Measurements from ENCODE around the gene PRH1. TPM values are rescaled to one million over a fixed set of nuclear protein-coding genes. Genes with fewer than 3 reads are reported as not detected.

The PRH1 gene
- 34.7 TPM for total RNA-seq

GRCh38 chr12:10884086-10884725, at the start of gene PRH1:
Gene PRH1 (minus strand): TSS chr12:10884255. CDS start chr12:10884217, 38 bp downstream.
- no peak for DNase-seq (ENCODE audit: low read depth in 2 of 3, low spot score in 2 of 3)

GRCh38 chr12:10928746-10929286, 44.8 kb upstream of the PRH1 start, which contains the start of gene PRH2:
Gene PRH2 (plus strand): TSS chr12:10929236. CDS start chr12:10929274, 38 bp downstream.
- no peak for DNase-seq (ENCODE audit: low read depth in 2 of 3, low spot score in 2 of 3)

GRCh38 chr12:10926269-10926668, 42.2 kb upstream of the PRH1 start:
- DNase-seq (ENCODE audit: low read depth in 2 of 3, low spot score in 2 of 3), result no peak

GRCh38 chr12:10919809-10920208, 35.8 kb upstream of the PRH1 start:
- DNase-seq (ENCODE audit: low read depth in 2 of 3, low spot score in 2 of 3), result no peak

- DNase-seq (ENCODE audit: low read depth in 2 of 3, low spot score in 2 of 3), result no peak
These were observed 26.3 kb upstream of the PRH1 start for GRCh38 chr12:10910380-10910779.

- DNase-seq (ENCODE audit: low read depth in 2 of 3, low spot score in 2 of 3), result no peak
These were observed 25.4 kb upstream of the PRH1 start, which contains the start of gene TAS2R13 for GRCh38 chr12:10909462-10909861. Gene TAS2R13 (minus strand): TSS chr12:10909562. CDS start chr12:10909298, 264 bp downstream.

GRCh38 chr12:10904686-10905085, 20.6 kb upstream of the PRH1 start:
- DNase-seq (ENCODE audit: low read depth in 2 of 3, low spot score in 2 of 3), result no peak

GRCh38 chr12:10901427-10901826, 17.4 kb upstream of the PRH1 start:
- DNase-seq (ENCODE audit: low read depth in 2 of 3, low spot score in 2 of 3), result no peak

GRCh38 chr12:10900972-10901371, 16.9 kb upstream of the PRH1 start:
- no peak for DNase-seq (ENCODE audit: low read depth in 2 of 3, low spot score in 2 of 3)

GRCh38 chr12:10900530-10900929, 16.5 kb upstream of the PRH1 start:
- DNase-seq (ENCODE audit: low read depth in 2 of 3, low spot score in 2 of 3), result no peak

- DNase-seq (ENCODE audit: low read depth in 2 of 3, low spot score in 2 of 3), result no peak
These were observed 12.8 kb upstream of the PRH1 start for GRCh38 chr12:10896854-10897253.

GRCh38 chr12:10891937-10892336, 7.9 kb upstream of the PRH1 start:
- no peak for DNase-seq (ENCODE audit: low read depth in 2 of 3, low spot score in 2 of 3)

GRCh38 chr12:10889226-10889625, 5.2 kb upstream of the PRH1 start:
- DNase-seq (ENCODE audit: low read depth in 2 of 3, low spot score in 2 of 3), result no peak

- no peak for DNase-seq (ENCODE audit: low read depth in 2 of 3, low spot score in 2 of 3)
These were observed 10.7 kb downstream of the PRH1 start for GRCh38 chr12:10873378-10873777.

GRCh38 chr12:10867381-10867780, 16.7 kb downstream of the PRH1 start:
- DNase-seq (ENCODE audit: low read depth in 2 of 3, low spot score in 2 of 3), result no peak

GRCh38 chr12:10863512-10864218, 20.4 kb downstream of the PRH1 start:
- DNase-seq (ENCODE audit: low read depth in 2 of 3, low spot score in 2 of 3), result no peak

GRCh38 chr12:10861366-10861765, 22.7 kb downstream of the PRH1 start:
- no peak for DNase-seq (ENCODE audit: low read depth in 2 of 3, low spot score in 2 of 3)

- DNase-seq (ENCODE audit: low read depth in 2 of 3, low spot score in 2 of 3), result no peak
These were observed 28.2 kb downstream of the PRH1 start for GRCh38 chr12:10855807-10856206.

- DNase-seq (ENCODE audit: low read depth in 2 of 3, low spot score in 2 of 3), result no peak
These were observed 30.3 kb downstream of the PRH1 start for GRCh38 chr12:10853776-10854175.

- DNase-seq (ENCODE audit: low read depth in 2 of 3, low spot score in 2 of 3), result no peak
These were observed 32.7 kb downstream of the PRH1 start for GRCh38 chr12:10851243-10851858.

GRCh38 chr12:10849425-10849878, 34.6 kb downstream of the PRH1 start, which contains the start of gene PRR4:
Gene PRR4 (minus strand): TSS chr12:10849475. CDS start chr12:10849437, 38 bp downstream.
- DNase-seq (ENCODE audit: low read depth in 2 of 3, low spot score in 2 of 3), result peak in 2 of 3 donors; percentile 10 to 74
